Glutamatergic neuron (in vitro differentiated cells): ENCODE results near the gene DUSP16. TPM values are rescaled to one million over a fixed set of nuclear protein-coding genes. Genes with fewer than 3 reads are reported as not detected.

Source experiments
- DNase-seq: peaks from one replicate; pipeline ENCODE4 v3.0.0; 2022
- H3K27ac Mint-ChIP-seq: one replicate; pipeline ENCODE4 v1.8.0; 2020; ENCODE audit warnings: mild to moderate bottlenecking, mixed read lengths, inconsistent platforms; ENCODE audit not compliant: unreplicated experiment
- H3K27me3 Mint-ChIP-seq: one replicate; pipeline ENCODE4 v1.8.0; 2020; ENCODE audit warnings: mild to moderate bottlenecking, moderate library complexity, mixed read lengths, inconsistent platforms; ENCODE audit not compliant: unreplicated experiment
- H3K36me3 Mint-ChIP-seq: one replicate; pipeline ENCODE4 v1.8.0; 2020; ENCODE audit warnings: mild to moderate bottlenecking, mixed read lengths, inconsistent platforms; ENCODE audit not compliant: unreplicated experiment
- H3K4me1 Mint-ChIP-seq: one replicate; pipeline ENCODE4 v1.8.0; 2020; ENCODE audit warnings: mild to moderate bottlenecking, low read depth, mixed read lengths, inconsistent platforms; ENCODE audit not compliant: unreplicated experiment
- H3K4me3 Mint-ChIP-seq: one replicate; pipeline ENCODE4 v1.8.0; 2020; ENCODE audit warnings: mild to moderate bottlenecking, mixed read lengths, inconsistent platforms; ENCODE audit not compliant: unreplicated experiment
- H3K9me3 Mint-ChIP-seq: one replicate; pipeline ENCODE4 v1.8.0; 2020; ENCODE audit warnings: mild to moderate bottlenecking, moderate library complexity, mixed read lengths, inconsistent platforms; ENCODE audit not compliant: unreplicated experiment
- total RNA-seq: library from RNA; stranded (reverse); fragmentation: NEBNext Ultra II Directional; extraction: Animal tissue kit (Norgen Biotek cat#: 25700); gene quantifications from one replicate; pipeline ENCODE4 v1.2.1, GENCODE V29; 2021; ENCODE audit not compliant: unreplicated experiment
- TF ChIP-seq, protein P1 (sequence below): fragments of 200-600 bp; sonication (generic); IDR thresholded peaks from one replicate; pipeline ENCODE4 v1.5.0; 2021; ENCODE audit not compliant: partially characterized antibody, unreplicated experiment

Gene DUSP16
- total RNA-seq, 1 donor from 2014 or later = 39.0 TPM

GRCh38 chr12:12510141-12510540 is 52.5 kb downstream of the DUSP16 start:
- no peak overlapping the region for H3K27ac Mint-ChIP-seq
- peaks cover 2% of the 10 kb centered on the region for H3K27me3 Mint-ChIP-seq
- DNase-seq = no peak
- TF ChIP-seq, protein P1, sequence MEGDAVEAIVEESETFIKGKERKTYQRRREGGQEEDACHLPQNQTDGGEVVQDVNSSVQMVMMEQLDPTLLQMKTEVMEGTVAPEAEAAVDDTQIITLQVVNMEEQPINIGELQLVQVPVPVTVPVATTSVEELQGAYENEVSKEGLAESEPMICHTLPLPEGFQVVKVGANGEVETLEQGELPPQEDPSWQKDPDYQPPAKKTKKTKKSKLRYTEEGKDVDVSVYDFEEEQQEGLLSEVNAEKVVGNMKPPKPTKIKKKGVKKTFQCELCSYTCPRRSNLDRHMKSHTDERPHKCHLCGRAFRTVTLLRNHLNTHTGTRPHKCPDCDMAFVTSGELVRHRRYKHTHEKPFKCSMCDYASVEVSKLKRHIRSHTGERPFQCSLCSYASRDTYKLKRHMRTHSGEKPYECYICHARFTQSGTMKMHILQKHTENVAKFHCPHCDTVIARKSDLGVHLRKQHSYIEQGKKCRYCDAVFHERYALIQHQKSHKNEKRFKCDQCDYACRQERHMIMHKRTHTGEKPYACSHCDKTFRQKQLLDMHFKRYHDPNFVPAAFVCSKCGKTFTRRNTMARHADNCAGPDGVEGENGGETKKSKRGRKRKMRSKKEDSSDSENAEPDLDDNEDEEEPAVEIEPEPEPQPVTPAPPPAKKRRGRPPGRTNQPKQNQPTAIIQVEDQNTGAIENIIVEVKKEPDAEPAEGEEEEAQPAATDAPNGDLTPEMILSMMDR = no peak
- H3K4me3 Mint-ChIP-seq = no peak overlapping the region
- peaks cover 14% of the 10 kb centered on the region for H3K4me1 Mint-ChIP-seq
- no peaks in the 10 kb centered on the region for H3K9me3 Mint-ChIP-seq
- H3K36me3 Mint-ChIP-seq = no peaks in the 10 kb centered on the region

DNA sequence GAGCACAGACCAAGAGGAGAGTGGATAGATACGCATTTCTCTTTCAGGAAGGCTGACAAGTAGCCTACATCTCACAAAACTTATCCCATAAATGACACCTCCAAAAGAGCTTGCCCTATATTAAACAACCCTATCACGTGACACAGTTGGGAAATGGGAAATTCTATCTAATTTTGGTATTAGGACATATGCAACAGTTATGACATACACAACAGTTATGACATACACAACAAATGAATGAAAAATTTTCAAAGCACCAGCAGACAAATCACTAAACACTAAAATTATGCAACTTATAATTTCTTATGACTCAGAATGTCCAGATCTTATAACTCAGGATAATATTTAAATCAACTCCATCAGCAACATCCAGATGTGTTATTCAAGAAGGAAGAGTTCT is 54.1 kb downstream of the DUSP16 start:
- peaks cover 14% of the 10 kb centered on the region for H3K4me1 Mint-ChIP-seq
- H3K27ac Mint-ChIP-seq = no peak overlapping the region
- H3K9me3 Mint-ChIP-seq = no peaks in the 10 kb centered on the region

DNA sequence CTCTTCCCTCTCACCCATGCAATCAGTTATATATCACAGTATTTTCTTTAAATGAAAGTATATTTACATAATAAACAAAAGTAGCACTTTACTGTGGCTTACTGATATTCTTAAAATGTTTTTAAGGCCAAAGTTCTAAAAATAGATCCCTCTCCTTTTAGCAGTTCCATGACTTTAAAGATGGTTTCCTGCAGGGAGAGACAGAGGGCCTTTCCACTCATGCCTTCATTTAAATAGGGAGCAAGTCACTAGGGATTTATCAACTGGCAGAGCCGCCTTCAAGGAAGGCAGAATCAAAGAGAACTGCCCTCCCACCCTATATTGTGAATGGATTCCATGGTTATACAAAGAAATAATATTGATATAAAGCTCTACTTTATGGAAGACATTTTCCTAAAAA is 55.5 kb downstream of the DUSP16 start:
- H3K4me3 Mint-ChIP-seq = no peak overlapping the region
- peaks cover 2% of the 10 kb centered on the region for H3K27me3 Mint-ChIP-seq
- TF ChIP-seq, protein P1 = no peak
- no peaks in the 10 kb centered on the region for H3K9me3 Mint-ChIP-seq
- DNase-seq = no peak
- peaks cover 14% of the 10 kb centered on the region for H3K4me1 Mint-ChIP-seq
- H3K36me3 Mint-ChIP-seq = no peaks in the 10 kb centered on the region
- no peak overlapping the region for H3K27ac Mint-ChIP-seq

More for the DNA sequence above, 54.1 kb downstream of the DUSP16 start:
- Mint-ChIP-seq H3K27me3 (peaks cover 2% of the 10 kb centered on the region), H3K36me3 (no peaks in the 10 kb centered on the region), H3K4me3 (no peak overlapping the region)
- TF ChIP-seq, protein P1 = no peak
- DNase-seq = no peak

GRCh38 chr12:12506496-12506890 is 56.2 kb downstream of the DUSP16 start:
- Mint-ChIP-seq H3K9me3 (no peaks in the 10 kb centered on the region), H3K27ac (peak overlapping the region; percentile 44), H3K36me3 (no peaks in the 10 kb centered on the region), H3K4me3 (no peak overlapping the region), H3K4me1 (peaks cover 14% of the 10 kb centered on the region), H3K27me3 (peaks cover 2% of the 10 kb centered on the region)
- TF ChIP-seq, protein P1 = no peak
- DNase-seq = no peak

- Mint-ChIP-seq H3K9me3 (no peaks in the 10 kb centered on the region), H3K27ac (peak overlapping the region; percentile 77), H3K27me3 (peaks cover 2% of the 10 kb centered on the region), H3K4me1 (peaks cover 14% of the 10 kb centered on the region), H3K4me3 (peak overlapping the region; percentile 43), H3K36me3 (no peaks in the 10 kb centered on the region)
- TF ChIP-seq, protein P1 = no peak
- DNase-seq = no peak
These were observed 56.8 kb downstream of the DUSP16 start for GRCh38 chr12:12505544-12506495.
